Transverse colon (tissue), 4 donors: ENCODE results near the gene ANKS1A. TPM values are rescaled to one million over a fixed set of nuclear protein-coding genes. Genes with fewer than 3 reads are reported as not detected.

Experiments
- DNase-seq: peaks from one replicate; pipeline ENCODE4 v3.0.0-alpha.2; 2019
- H3K27ac ChIP-seq, 4 donors: fragments of 200-600 bp; sonication (generic); 2 replicates each; pipeline ENCODE4 v1.5.1; 2016 to 2018; ENCODE audit warnings: inconsistent platforms in 4 of 4
- H3K27me3 ChIP-seq: fragments of 200-600 bp; sonication (generic); 2 replicates; pipeline ENCODE4 v1.5.1; 2017; ENCODE audit warnings: inconsistent platforms
- H3K36me3 ChIP-seq, 4 donors: fragments of 200-600 bp; sonication (generic); 2 replicates each; pipeline ENCODE4 v1.5.1; 2017 to 2019; ENCODE audit warnings: inconsistent platforms in 4 of 4
- H3K4me1 ChIP-seq, 4 donors: fragments of 200-600 bp; sonication (generic); 2 replicates each; pipeline ENCODE4 v1.5.1; 2017 to 2020; ENCODE audit warnings: inconsistent platforms in 4 of 4
- H3K4me3 ChIP-seq, 4 donors: fragments of 200-600 bp; sonication (generic); 1 replicate in 1 of 4; 2 replicates in 3 of 4; pipeline versions ENCODE4 v1.5.1 to v1.6.1; 2017 to 2019; ENCODE audit warnings: inconsistent platforms in 4 of 4
- H3K9me3 ChIP-seq, 2 donors: fragments of 200-600 bp; sonication (generic); 2 replicates each; pipeline ENCODE4 v1.5.1; 2017 to 2019; ENCODE audit warnings: inconsistent platforms in 2 of 2
- EP300 ChIP-seq: sonication (generic); formaldehyde crosslinking; IDR thresholded peaks from one replicate; pipeline ENCODE4 v1.6.1; 2017; ENCODE audit warnings: antibody characterized with exemption, low read depth
- POLR2A ChIP-seq: fragments of 450-650 bp; IDR thresholded peaks from one replicate; pipeline ENCODE4 v1.6.1; 2016; ENCODE audit warnings: antibody characterized with exemption, mild to moderate bottlenecking, moderate library complexity
- POLR2AphosphoS5 ChIP-seq, 3 donors: sonication (generic); formaldehyde crosslinking; IDR thresholded peaks; one replicate each; pipeline ENCODE4 v1.6.1; 2016; ENCODE audit warnings: antibody characterized with exemption in 3 of 3
- WGBS, 2 donors: methylation state at CpG; one replicate each; pipeline ENCODE4 v1.1.5; 2018; ENCODE audit warnings: low coverage in 1 of 2; 5-methylcytosine and 5-hydroxymethylcytosine counted together
- in situ Hi-C, 4 donors: fragments of 200-750 bp; cut with MboI; loops; one replicate each; pipeline versions ENCODE4 v1.15.0 to v1.15.1; 2017; ENCODE audit warnings: low sequenced_read_pairs in 3 of 4, low pct_ligation_motif_present in 1 of 4, low pct_unique_long_range_greater_than_20kb in 1 of 4
- intact Hi-C: fragments of 100-400 bp; cut with DNase I; formaldehyde crosslinking; loops from one replicate; pipeline ENCODE4 v1.15.1; 2023; ENCODE audit warnings: low total_unique reads
- total RNA-seq, 4 donors: library from RNA; depleted of rRNA; stranded (reverse); fragments of >200 nt; gene quantifications; one replicate each; pipeline ENCODE4 v1.1.0, GENCODE V29; 2016
- TF ChIP-seq, protein P1 (sequence below), 5 experiments: fragments of 200-600 bp in 3 of 5; fragments of 450-650 bp in 2 of 5; sonication (generic) in 3 of 5; IDR thresholded peaks; 1 replicate in 2 of 5; 2 replicates in 3 of 5; pipeline ENCODE4 v1.5.1; 2016 to 2017; ENCODE audit warnings: antibody characterized with exemption in 5 of 5, inconsistent platforms in 3 of 5, mild to moderate bottlenecking in 2 of 5, moderate library complexity in 1 of 5

Gene ANKS1A
- total RNA-seq, 4 donors from 2014 or later, result 37.5 to 44.0 (median 38.9) TPM

DNA sequence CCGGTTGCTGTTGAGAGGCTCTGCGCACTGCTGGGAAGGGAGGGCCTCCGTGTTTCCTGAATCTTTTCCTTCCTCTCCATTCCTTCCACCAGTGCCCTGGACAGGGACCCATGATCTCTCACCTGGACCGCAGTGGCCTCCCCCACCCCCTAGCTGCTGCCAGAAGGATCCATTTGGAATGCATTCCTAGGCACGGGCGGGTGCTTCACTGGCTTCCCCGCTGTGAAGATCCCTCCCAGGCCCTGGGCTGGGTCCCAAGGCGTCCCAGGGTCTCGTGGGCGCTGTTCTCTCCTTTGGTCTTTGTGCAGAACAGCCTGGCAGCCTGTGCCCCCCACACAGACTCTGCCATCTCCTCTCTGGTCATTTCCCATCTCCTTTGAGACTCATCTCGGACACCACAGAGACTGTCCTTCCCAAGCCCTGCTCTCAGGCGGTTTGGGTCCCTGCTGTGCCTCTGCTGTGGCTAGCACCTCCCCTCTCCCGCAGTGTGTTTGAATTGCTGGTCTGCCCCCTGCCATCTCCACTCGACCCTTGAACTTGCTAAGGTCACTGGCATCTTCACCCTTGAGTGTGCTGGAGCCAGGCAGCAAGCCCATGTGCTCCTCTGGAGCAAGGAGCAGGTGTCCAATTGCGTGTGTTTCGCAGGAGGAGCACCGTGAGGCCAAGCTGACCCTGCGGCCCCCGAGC, 193.1 kb downstream of the ANKS1A start:
- Histone ChIP-seq H3K4me1 (peaks cover 0 to 3% (median 0%) of the 10 kb centered on the region in 4 donors), H3K27me3 (no peaks in the 10 kb centered on the region), H3K4me3 (no peak overlapping the region), H3K27ac (peak overlapping the region in 1 of 4 donors; percentile 0), H3K9me3 (no peaks in the 10 kb centered on the region), H3K36me3 (peaks cover 0 to 57% (median 18%) of the 10 kb centered on the region in 4 donors)
- 83% methylated on average over 19 of the region's 19 CpGs; no CpG with 5 or more reads in 1 of the 2 donors for WGBS, 2 donors
- peak; percentile 4 for DNase-seq
- intact Hi-C loops (loop anchor here (10.0 kb wide), 1 partner anchor 67 kb away; no protein-coding TSS in a partner anchor), in situ Hi-C loops (no loop called here)
- TF ChIP-seq, protein P1, sequence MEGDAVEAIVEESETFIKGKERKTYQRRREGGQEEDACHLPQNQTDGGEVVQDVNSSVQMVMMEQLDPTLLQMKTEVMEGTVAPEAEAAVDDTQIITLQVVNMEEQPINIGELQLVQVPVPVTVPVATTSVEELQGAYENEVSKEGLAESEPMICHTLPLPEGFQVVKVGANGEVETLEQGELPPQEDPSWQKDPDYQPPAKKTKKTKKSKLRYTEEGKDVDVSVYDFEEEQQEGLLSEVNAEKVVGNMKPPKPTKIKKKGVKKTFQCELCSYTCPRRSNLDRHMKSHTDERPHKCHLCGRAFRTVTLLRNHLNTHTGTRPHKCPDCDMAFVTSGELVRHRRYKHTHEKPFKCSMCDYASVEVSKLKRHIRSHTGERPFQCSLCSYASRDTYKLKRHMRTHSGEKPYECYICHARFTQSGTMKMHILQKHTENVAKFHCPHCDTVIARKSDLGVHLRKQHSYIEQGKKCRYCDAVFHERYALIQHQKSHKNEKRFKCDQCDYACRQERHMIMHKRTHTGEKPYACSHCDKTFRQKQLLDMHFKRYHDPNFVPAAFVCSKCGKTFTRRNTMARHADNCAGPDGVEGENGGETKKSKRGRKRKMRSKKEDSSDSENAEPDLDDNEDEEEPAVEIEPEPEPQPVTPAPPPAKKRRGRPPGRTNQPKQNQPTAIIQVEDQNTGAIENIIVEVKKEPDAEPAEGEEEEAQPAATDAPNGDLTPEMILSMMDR (IDR thresholded peaks at IDR 0.05), result no peak
- TF ChIP-seq POLR2AphosphoS5 (IDR thresholded peaks at IDR 0.05) (no peak), POLR2A (no peak), EP300 (no peak)

DNA sequence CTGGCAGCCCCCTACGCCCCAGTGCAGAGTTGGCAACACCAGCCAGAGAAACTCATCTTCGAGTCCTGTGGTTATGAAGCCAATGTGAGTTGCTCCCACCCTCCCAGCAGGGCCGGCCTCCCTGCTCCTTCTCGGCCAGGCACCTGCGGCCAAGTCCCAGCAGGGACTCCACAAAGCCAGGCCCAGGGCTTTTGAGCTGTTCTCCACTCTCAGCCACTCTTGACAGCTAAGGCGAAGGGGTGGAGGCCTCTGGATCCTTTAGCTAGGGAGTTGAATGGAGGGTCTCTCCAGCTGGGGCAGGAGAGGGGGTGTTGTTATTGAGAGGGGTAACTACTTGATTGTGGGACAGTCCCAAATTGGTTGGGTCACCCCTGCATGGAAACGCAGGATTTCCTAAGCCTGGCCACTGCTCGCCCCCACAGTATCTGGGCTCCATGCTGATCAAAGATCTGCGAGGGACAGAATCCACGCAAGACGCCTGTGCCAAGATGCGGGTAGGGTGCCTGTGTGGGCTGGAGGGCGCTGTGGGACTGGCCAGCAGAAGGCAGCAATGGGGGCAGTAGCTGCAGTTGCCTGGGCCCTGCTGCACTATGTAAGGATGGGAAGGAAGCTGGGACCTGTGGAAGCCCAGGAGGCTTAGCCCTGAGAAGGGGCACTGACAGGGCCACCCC, 193.8 kb downstream of the ANKS1A start:
- TF ChIP-seq, protein P1 (IDR thresholded peaks at IDR 0.05), result no peak
- TF ChIP-seq POLR2AphosphoS5 (IDR thresholded peaks at IDR 0.05), result no peak
- no peak for TF ChIP-seq POLR2A
- TF ChIP-seq EP300, result no peak
- H3K9me3 ChIP-seq, result no peaks in the 10 kb centered on the region
- H3K4me3 ChIP-seq, result no peak overlapping the region
- no peak for DNase-seq
- in situ Hi-C loops, result no loop called here
- WGBS, 2 donors, result 94% methylated on average over 13 of the region's 13 CpGs; no CpG with 5 or more reads in 1 of the 2 donors
- peaks cover 0 to 53% (median 19%) of the 10 kb centered on the region in 4 donors for H3K36me3 ChIP-seq
- H3K27ac ChIP-seq, result no peak overlapping the region
- H3K27me3 ChIP-seq, result no peaks in the 10 kb centered on the region
- intact Hi-C loops, result loop anchor here (10.0 kb wide), 1 partner anchor 68 kb away; no protein-coding TSS in a partner anchor
- peaks cover 0 to 3% (median 0%) of the 10 kb centered on the region in 4 donors for H3K4me1 ChIP-seq

- peaks cover 0 to 5% (median 0%) of the 10 kb centered on the region in 4 donors for H3K4me1 ChIP-seq
- peaks cover 0 to 48% (median 21%) of the 10 kb centered on the region in 4 donors for H3K36me3 ChIP-seq
- TF ChIP-seq POLR2A (no peak), POLR2AphosphoS5 (IDR thresholded peaks at IDR 0.05) (peak; percentile 27 to 86 (median 37)), EP300 (no peak)
- TF ChIP-seq, protein P1 (IDR thresholded peaks at IDR 0.05), result no peak
- no peaks in the 10 kb centered on the region for H3K27me3 ChIP-seq
- H3K9me3 ChIP-seq, result no peaks in the 10 kb centered on the region
- no peak overlapping the region for H3K4me3 ChIP-seq
- 72% methylated on average over 7 of the region's 9 CpGs; no CpG with 5 or more reads in 1 of the 2 donors for WGBS, 2 donors
- intact Hi-C loops (loop anchor here (10.0 kb wide), 1 partner anchor 69 kb away; no protein-coding TSS in a partner anchor), in situ Hi-C loops (no loop called here)
- peak overlapping the region in 2 of 4 donors; percentile 15 to 36 for H3K27ac ChIP-seq
- DNase-seq, result peak; percentile 34
Observed at GRCh38 chr6:35083507-35083906, 194.5 kb downstream of the ANKS1A start.

- intact Hi-C loops (loop anchor here (10.0 kb wide), 1 partner anchor 69 kb away; no protein-coding TSS in a partner anchor), in situ Hi-C loops (no loop called here)
- 71% methylated on average over 14 of the region's 14 CpGs; no CpG with 5 or more reads in 1 of the 2 donors for WGBS, 2 donors
- TF ChIP-seq POLR2AphosphoS5 (IDR thresholded peaks at IDR 0.05), result no peak
- TF ChIP-seq POLR2A, result no peak
- no peak for TF ChIP-seq EP300
- TF ChIP-seq, protein P1 (IDR thresholded peaks at IDR 0.05), result no peak
- DNase-seq, result peak; percentile 21
- no peak overlapping the region for H3K4me3 ChIP-seq
- peaks cover 0 to 9% (median 0%) of the 10 kb centered on the region in 4 donors for H3K4me1 ChIP-seq
- H3K27ac ChIP-seq, result peak overlapping the region in 2 of 4 donors; percentile 15 to 36
- peaks cover 0 to 45% (median 21%) of the 10 kb centered on the region in 4 donors for H3K36me3 ChIP-seq
- no peaks in the 10 kb centered on the region for H3K27me3 ChIP-seq
- no peaks in the 10 kb centered on the region for H3K9me3 ChIP-seq
Observed at GRCh38 chr6:35084041-35084491, 195.0 kb downstream of the ANKS1A start.
